Measurements from ENCODE around the gene ANGEL1. TPM values are rescaled to one million over a fixed set of nuclear protein-coding genes. Genes with fewer than 3 reads are reported as not detected.

ANGEL1 gene
- total RNA-seq, 4 donors from 2014 or later: 9.8 to 15.7 (median 13.0) TPM

- TF ChIP-seq CTCF (IDR thresholded peaks at IDR 0.05): no peak
- TF ChIP-seq POLR2A (IDR thresholded peaks at IDR 0.05): no peak
These were observed 33.8 kb upstream of the ANGEL1 start for GRCh38 chr14:76846331-76847047.

GRCh38 chr14:76844223-76844622, 31.5 kb upstream of the ANGEL1 start:
- Histone ChIP-seq H3K36me3 (no peaks in the 10 kb centered on the region), H3K4me1 (no peaks in the 10 kb centered on the region), H3K4me3 (no peak overlapping the region), H3K27ac (peak overlapping the region in 1 of 4 donors; percentile 35), H3K27me3 (no peaks in the 10 kb centered on the region), H3K9me3 (no peaks in the 10 kb centered on the region)
- peak in 2 of 3 donors; percentile 18 to 55 for DNase-seq
- TF ChIP-seq POLR2A (IDR thresholded peaks at IDR 0.05) (no peak), CTCF (IDR thresholded peaks at IDR 0.05) (peak in 3 of 6 experiments; percentile 18 to 28 (median 22))

More at GRCh38 chr14:76846331-76847047, 33.8 kb upstream of the ANGEL1 start:
- Histone ChIP-seq H3K4me3 (no peak overlapping the region), H3K9me3 (no peaks in the 10 kb centered on the region), H3K27ac (no peak overlapping the region), H3K36me3 (no peaks in the 10 kb centered on the region), H3K27me3 (no peaks in the 10 kb centered on the region), H3K4me1 (no peaks in the 10 kb centered on the region)
- DNase-seq: no peak

GRCh38 chr14:76842414-76842813, 29.7 kb upstream of the ANGEL1 start:
- TF ChIP-seq POLR2A (IDR thresholded peaks at IDR 0.05): no peak
- no peak for TF ChIP-seq CTCF (IDR thresholded peaks at IDR 0.05)
- H3K4me3 ChIP-seq: no peak overlapping the region
- H3K36me3 ChIP-seq: no peaks in the 10 kb centered on the region
- no peak overlapping the region for H3K27ac ChIP-seq
- no peaks in the 10 kb centered on the region for H3K9me3 ChIP-seq
- H3K4me1 ChIP-seq: no peaks in the 10 kb centered on the region
- DNase-seq: no peak
- H3K27me3 ChIP-seq: no peaks in the 10 kb centered on the region

- no peak for DNase-seq
- TF ChIP-seq POLR2A (IDR thresholded peaks at IDR 0.05) (no peak), CTCF (IDR thresholded peaks at IDR 0.05) (no peak)
- Histone ChIP-seq H3K36me3 (no peaks in the 10 kb centered on the region), H3K27ac (no peak overlapping the region), H3K27me3 (no peaks in the 10 kb centered on the region), H3K4me1 (no peaks in the 10 kb centered on the region), H3K4me3 (no peak overlapping the region), H3K9me3 (no peaks in the 10 kb centered on the region)
These were observed 24.8 kb upstream of the ANGEL1 start for GRCh38 chr14:76837524-76837923.

- Histone ChIP-seq H3K27me3 (no peaks in the 10 kb centered on the region), H3K4me1 (no peaks in the 10 kb centered on the region), H3K27ac (no peak overlapping the region), H3K36me3 (no peaks in the 10 kb centered on the region), H3K4me3 (no peak overlapping the region), H3K9me3 (no peaks in the 10 kb centered on the region)
- no peak for TF ChIP-seq CTCF (IDR thresholded peaks at IDR 0.05)
- TF ChIP-seq POLR2A (IDR thresholded peaks at IDR 0.05): no peak
- no peak for DNase-seq
These were observed 23.4 kb upstream of the ANGEL1 start for GRCh38 chr14:76836029-76836630.
